Thyroid gland (tissue), 4 donors: ENCODE measurements around the gene CD200R1L. TPM values are rescaled to one million over a fixed set of nuclear protein-coding genes. Genes with fewer than 3 reads are reported as not detected.

Source experiments
- DNase-seq, 2 donors: peaks; one replicate each; pipeline ENCODE4 v3.0.0-alpha.2; 2019
- H3K27ac ChIP-seq, 3 donors: fragments of 200-600 bp; sonication (generic); 1 replicate in 2 of 3; 2 replicates in 1 of 3; pipeline ENCODE4 v1.5.1; 2016 to 2019; ENCODE audit warnings: mild to moderate bottlenecking in 1 of 3, moderate library complexity in 1 of 3
- H3K27me3 ChIP-seq: fragments of 200-600 bp; sonication (generic); one replicate; pipeline ENCODE4 v1.5.1; 2019
- H3K36me3 ChIP-seq, 2 donors: fragments of 200-600 bp; sonication (generic); one replicate each; pipeline ENCODE4 v1.5.1; 2016 to 2019
- H3K4me1 ChIP-seq, 2 donors: fragments of 200-600 bp; sonication (generic); one replicate each; pipeline ENCODE4 v1.5.1; 2017 to 2019
- H3K4me3 ChIP-seq, 3 donors: fragments of 200-600 bp; sonication (generic); replicated peaks in 1 of 3; 1 replicate in 2 of 3; 2 replicates in 1 of 3; pipeline ENCODE4 v1.5.1; 2016; ENCODE audit warnings: mild to moderate bottlenecking in 1 of 3
- H3K9me3 ChIP-seq: fragments of 200-600 bp; sonication (generic); one replicate; pipeline ENCODE4 v1.5.1; 2017
- CTCF ChIP-seq, 6 experiments: fragments of 200-600 bp in 3 of 6; fragments of 450-650 bp in 3 of 6; sonication (generic) in 3 of 6; IDR thresholded peaks; one replicate each; pipeline ENCODE4 v1.5.1; 2016 to 2019; ENCODE audit warnings: antibody characterized with exemption in 6 of 6, mild to moderate bottlenecking in 2 of 6, inconsistent platforms in 1 of 6, moderate library complexity in 1 of 6
- POLR2A ChIP-seq, 2 donors: fragments of 450-650 bp; IDR thresholded peaks; one replicate each; pipeline ENCODE4 v1.6.1; 2017; ENCODE audit warnings: antibody characterized with exemption in 2 of 2, mild to moderate bottlenecking in 2 of 2, moderate library complexity in 1 of 2
- WGBS, 2 donors: methylation state at CpG; one replicate each; pipeline ENCODE4 v1.1.5; 2017; 5-methylcytosine and 5-hydroxymethylcytosine counted together
- intact Hi-C: fragments of 100-400 bp; cut with DNase I; formaldehyde crosslinking; loops from one replicate; pipeline ENCODE4 v1.15.1; 2023
- total RNA-seq, 4 donors: library from RNA; depleted of rRNA; stranded (reverse); fragments of >200 nt; gene quantifications; one replicate each; pipeline ENCODE4 v1.2.3, GENCODE V29; 2016

CD200R1L gene
- total RNA-seq, 4 donors from 2014 or later = not detected

- no peaks in the 10 kb centered on the region for H3K9me3 ChIP-seq
- no peak overlapping the region for H3K27ac ChIP-seq
- H3K4me1 ChIP-seq = no peaks in the 10 kb centered on the region
- TF ChIP-seq CTCF (IDR thresholded peaks at IDR 0.05) (no peak), POLR2A (IDR thresholded peaks at IDR 0.05) (no peak)
- 85 to 88% methylated on average over 3 of the region's 3 CpGs for WGBS, 2 donors
- no peak overlapping the region for H3K4me3 ChIP-seq
- DNase-seq = no peak
- H3K36me3 ChIP-seq = no peaks in the 10 kb centered on the region
- H3K27me3 ChIP-seq = no peaks in the 10 kb centered on the region
- intact Hi-C loops = no loop called here
Observed at GRCh38 chr3:112770032-112770626, 76.5 kb downstream of the CD200R1L start.

GRCh38 chr3:112769286-112769978 lies 77.2 kb downstream of the CD200R1L start:
- no peaks in the 10 kb centered on the region for H3K4me1 ChIP-seq
- H3K27me3 ChIP-seq = no peaks in the 10 kb centered on the region
- H3K27ac ChIP-seq = no peak overlapping the region
- no peaks in the 10 kb centered on the region for H3K36me3 ChIP-seq
- DNase-seq = no peak
- no peak overlapping the region for H3K4me3 ChIP-seq
- intact Hi-C loops = no loop called here
- WGBS, 2 donors = 87 to 97% methylated on average over 1 of the region's 1 CpG
- TF ChIP-seq CTCF (IDR thresholded peaks at IDR 0.05) (no peak), POLR2A (IDR thresholded peaks at IDR 0.05) (no peak)
- no peaks in the 10 kb centered on the region for H3K9me3 ChIP-seq

- intact Hi-C loops = no loop called here
- H3K27me3 ChIP-seq = no peaks in the 10 kb centered on the region
- DNase-seq = no peak
- H3K4me1 ChIP-seq = no peaks in the 10 kb centered on the region
- 81 to 84% methylated on average over 2 of the region's 2 CpGs for WGBS, 2 donors
- H3K9me3 ChIP-seq = no peaks in the 10 kb centered on the region
- H3K4me3 ChIP-seq = no peak overlapping the region
- no peak overlapping the region for H3K27ac ChIP-seq
- H3K36me3 ChIP-seq = no peaks in the 10 kb centered on the region
- TF ChIP-seq CTCF (IDR thresholded peaks at IDR 0.05) (no peak), POLR2A (IDR thresholded peaks at IDR 0.05) (no peak)
Observed at GRCh38 chr3:112767777-112768176, 78.9 kb downstream of the CD200R1L start.

- Histone ChIP-seq H3K9me3 (no peaks in the 10 kb centered on the region), H3K4me3 (no peak overlapping the region), H3K4me1 (no peaks in the 10 kb centered on the region), H3K27ac (no peak overlapping the region), H3K27me3 (no peaks in the 10 kb centered on the region), H3K36me3 (no peaks in the 10 kb centered on the region)
- no peak for DNase-seq
- TF ChIP-seq POLR2A (IDR thresholded peaks at IDR 0.05) (no peak), CTCF (IDR thresholded peaks at IDR 0.05) (no peak)
- 87 to 89% methylated on average over 2 of the region's 2 CpGs for WGBS, 2 donors
- intact Hi-C loops = no loop called here
Observed at GRCh38 chr3:112767177-112767576, 79.5 kb downstream of the CD200R1L start.

Other genes with a start within 250 kb of the CD200R1L start
- gene CCDC80, start 205.7 kb downstream of the CD200R1L start, total RNA-seq = 100 to 1,000 TPM in 1 of 4 donors, 10 to 100 TPM in 3; 41.5 to 100 (median 63.7) TPM
- 1 to 10 TPM in 2 of 4 donors, under 1 TPM in 2; 0.75 to 2.1 (median 0.99) TPM for gene CD200R1, start 128.2 kb upstream of the CD200R1L start, total RNA-seq
- gene GTPBP8, start 144.1 kb upstream of the CD200R1L start, total RNA-seq = 10 to 100 TPM; 23.5 to 50.1 (median 32.9) TPM